ENCODE data around the gene PGRMC2. TPM values are rescaled to one million over a fixed set of nuclear protein-coding genes. Genes with fewer than 3 reads are reported as not detected.

PGRMC2 gene
- total and polyA plus RNA-seq, 2 experiments from 2014 or later: 14.0 to 38.9 TPM

DNA sequence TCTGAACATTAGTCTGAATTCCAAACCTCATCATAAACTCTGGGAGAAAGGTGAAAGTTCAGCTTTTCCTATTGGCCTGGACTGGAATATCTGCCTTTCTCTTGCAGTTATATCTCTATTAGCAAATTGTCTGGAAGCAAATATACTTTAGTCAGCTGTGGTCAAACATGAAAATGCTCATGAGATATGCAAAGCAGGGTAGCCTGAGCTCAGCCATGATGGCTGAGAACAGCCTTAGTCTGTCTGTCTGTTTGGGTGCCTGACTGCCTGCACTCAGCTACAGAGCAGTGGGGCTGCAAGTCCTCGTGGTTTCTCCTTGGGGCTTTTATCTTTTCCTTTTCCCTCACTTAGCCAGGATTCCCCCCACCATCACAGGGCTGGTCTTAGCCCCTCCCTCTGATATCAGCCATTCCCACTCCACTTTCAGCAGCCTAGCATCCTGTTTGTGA is 19.5 kb upstream of the PGRMC2 start:
- H3K36me3 ChIP-seq: no peaks in the 10 kb centered on the region
- H3K4me1 ChIP-seq (ENCODE audit: low read depth): peaks cover 32% of the 10 kb centered on the region
- H3K9me3 ChIP-seq (ENCODE audit: low read depth): no peaks in the 10 kb centered on the region
- no peak overlapping the region for H3K27ac ChIP-seq
- DNase-seq (ENCODE audit: low read depth in 1 of 2, low spot score in 1 of 2): no peak
- no peaks in the 10 kb centered on the region for H3K27me3 ChIP-seq
- no peak overlapping the region for H3K4me3 ChIP-seq
- TF ChIP-seq, protein P1, sequence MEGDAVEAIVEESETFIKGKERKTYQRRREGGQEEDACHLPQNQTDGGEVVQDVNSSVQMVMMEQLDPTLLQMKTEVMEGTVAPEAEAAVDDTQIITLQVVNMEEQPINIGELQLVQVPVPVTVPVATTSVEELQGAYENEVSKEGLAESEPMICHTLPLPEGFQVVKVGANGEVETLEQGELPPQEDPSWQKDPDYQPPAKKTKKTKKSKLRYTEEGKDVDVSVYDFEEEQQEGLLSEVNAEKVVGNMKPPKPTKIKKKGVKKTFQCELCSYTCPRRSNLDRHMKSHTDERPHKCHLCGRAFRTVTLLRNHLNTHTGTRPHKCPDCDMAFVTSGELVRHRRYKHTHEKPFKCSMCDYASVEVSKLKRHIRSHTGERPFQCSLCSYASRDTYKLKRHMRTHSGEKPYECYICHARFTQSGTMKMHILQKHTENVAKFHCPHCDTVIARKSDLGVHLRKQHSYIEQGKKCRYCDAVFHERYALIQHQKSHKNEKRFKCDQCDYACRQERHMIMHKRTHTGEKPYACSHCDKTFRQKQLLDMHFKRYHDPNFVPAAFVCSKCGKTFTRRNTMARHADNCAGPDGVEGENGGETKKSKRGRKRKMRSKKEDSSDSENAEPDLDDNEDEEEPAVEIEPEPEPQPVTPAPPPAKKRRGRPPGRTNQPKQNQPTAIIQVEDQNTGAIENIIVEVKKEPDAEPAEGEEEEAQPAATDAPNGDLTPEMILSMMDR (IDR thresholded peaks at IDR 0.05; ENCODE audit: low read depth, low read length): no peak

DNA sequence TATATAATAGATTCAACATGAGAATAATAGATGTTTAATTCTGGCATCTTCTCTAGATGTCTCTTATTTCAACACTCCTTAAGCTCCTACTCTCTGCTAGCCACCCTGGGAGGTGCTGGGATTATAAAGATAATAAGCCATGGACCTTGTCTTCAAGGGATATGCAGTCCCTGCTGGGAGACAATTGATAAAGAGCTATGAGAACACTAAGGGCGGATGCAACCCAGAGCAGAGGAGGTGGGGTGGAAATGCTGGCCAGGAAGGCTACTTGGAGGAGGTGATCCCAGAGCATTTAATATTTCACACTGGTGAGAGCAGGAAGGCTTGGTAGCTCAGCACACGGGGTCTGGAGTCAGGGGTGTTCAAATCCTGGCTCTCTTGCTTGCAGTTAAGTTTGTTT is 18.3 kb upstream of the PGRMC2 start:
- Histone ChIP-seq H3K36me3 (no peaks in the 10 kb centered on the region), H3K27me3 (no peaks in the 10 kb centered on the region), H3K9me3 (ENCODE audit: low read depth) (no peaks in the 10 kb centered on the region), H3K4me3 (no peak overlapping the region), H3K27ac (no peak overlapping the region), H3K4me1 (ENCODE audit: low read depth) (peaks cover 24% of the 10 kb centered on the region)
- TF ChIP-seq, protein P1 (IDR thresholded peaks at IDR 0.05; ENCODE audit: low read depth, low read length): no peak
- DNase-seq (ENCODE audit: low read depth in 1 of 2, low spot score in 1 of 2): no peak

DNA sequence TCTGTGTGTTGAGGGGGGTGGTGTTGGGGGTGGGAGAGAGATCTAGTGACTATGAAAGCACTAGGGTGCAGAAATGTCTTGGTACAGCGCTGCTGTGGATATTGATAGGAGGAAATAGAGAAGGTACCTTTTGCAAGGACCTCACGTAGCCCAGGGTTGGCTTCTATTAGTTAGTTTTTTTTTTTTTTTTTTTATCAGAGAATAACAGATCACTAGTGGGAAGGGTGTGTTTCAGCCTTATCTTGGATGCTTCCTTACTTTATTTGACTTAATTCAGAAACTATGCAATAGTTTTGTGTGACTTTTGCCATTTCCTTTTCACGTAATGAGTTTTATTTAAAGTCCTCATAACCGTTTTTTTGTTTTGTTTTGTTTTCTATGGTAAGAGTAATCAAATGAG is 16.4 kb upstream of the PGRMC2 start:
- Histone ChIP-seq H3K4me3 (no peak overlapping the region), H3K27ac (no peak overlapping the region), H3K4me1 (ENCODE audit: low read depth) (peaks cover 7% of the 10 kb centered on the region), H3K9me3 (ENCODE audit: low read depth) (no peaks in the 10 kb centered on the region), H3K36me3 (no peaks in the 10 kb centered on the region), H3K27me3 (no peaks in the 10 kb centered on the region)
- TF ChIP-seq, protein P1 (IDR thresholded peaks at IDR 0.05; ENCODE audit: low read depth, low read length): no peak
- no peak for DNase-seq (ENCODE audit: low read depth in 1 of 2, low spot score in 1 of 2)

DNA sequence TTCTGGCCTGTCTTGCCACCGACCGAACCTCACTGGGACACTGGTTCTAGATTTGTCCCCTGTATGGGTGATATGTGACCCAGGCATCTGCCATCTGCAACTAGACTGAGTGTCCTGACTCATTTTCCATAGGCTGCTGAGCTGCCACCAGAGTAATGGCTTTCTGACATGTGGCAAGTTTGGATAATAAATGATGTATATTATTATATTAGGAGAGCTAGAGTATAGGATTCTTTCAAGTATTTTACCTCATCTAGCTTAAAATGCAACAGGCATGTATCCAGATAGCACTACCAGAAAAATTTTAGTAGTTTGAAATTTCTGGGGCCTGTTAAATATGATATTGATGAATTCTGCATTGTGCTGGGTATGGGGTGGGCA is 15.8 kb upstream of the PGRMC2 start:
- H3K27me3 ChIP-seq: no peaks in the 10 kb centered on the region
- no peaks in the 10 kb centered on the region for H3K36me3 ChIP-seq
- no peak overlapping the region for H3K27ac ChIP-seq
- TF ChIP-seq, protein P1 (IDR thresholded peaks at IDR 0.05; ENCODE audit: low read depth, low read length): no peak
- H3K9me3 ChIP-seq (ENCODE audit: low read depth): no peaks in the 10 kb centered on the region
- no peak for DNase-seq (ENCODE audit: low read depth in 1 of 2, low spot score in 1 of 2)
- peaks cover under 1% of the 10 kb centered on the region for H3K4me1 ChIP-seq (ENCODE audit: low read depth)
- no peak overlapping the region for H3K4me3 ChIP-seq

DNA sequence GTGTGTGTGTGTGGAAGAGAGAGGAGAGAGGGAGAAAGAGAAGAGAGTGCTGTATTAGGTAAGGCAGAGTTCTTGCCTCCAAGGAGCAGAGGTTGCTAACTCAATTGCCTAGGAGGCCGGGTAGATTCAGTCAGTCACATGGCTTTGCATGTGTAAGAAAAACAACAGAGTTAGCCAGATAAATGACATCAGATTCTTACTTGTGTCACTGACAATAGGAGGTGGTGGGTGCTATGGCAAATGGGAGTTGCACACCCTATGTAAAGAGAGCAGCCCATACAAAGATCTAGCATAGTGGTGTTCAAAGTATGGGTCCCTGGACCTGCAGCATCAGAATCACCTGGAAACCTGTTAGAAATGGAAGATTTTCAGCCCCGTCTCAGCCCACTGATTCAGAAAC is 14.4 kb upstream of the PGRMC2 start:
- H3K4me1 ChIP-seq (ENCODE audit: low read depth): no peaks in the 10 kb centered on the region
- H3K4me3 ChIP-seq: no peak overlapping the region
- no peaks in the 10 kb centered on the region for H3K36me3 ChIP-seq
- no peak for DNase-seq (ENCODE audit: low read depth in 1 of 2, low spot score in 1 of 2)
- TF ChIP-seq, protein P1 (IDR thresholded peaks at IDR 0.05; ENCODE audit: low read depth, low read length): no peak
- no peaks in the 10 kb centered on the region for H3K9me3 ChIP-seq (ENCODE audit: low read depth)
- no peak overlapping the region for H3K27ac ChIP-seq
- H3K27me3 ChIP-seq: no peaks in the 10 kb centered on the region

DNA sequence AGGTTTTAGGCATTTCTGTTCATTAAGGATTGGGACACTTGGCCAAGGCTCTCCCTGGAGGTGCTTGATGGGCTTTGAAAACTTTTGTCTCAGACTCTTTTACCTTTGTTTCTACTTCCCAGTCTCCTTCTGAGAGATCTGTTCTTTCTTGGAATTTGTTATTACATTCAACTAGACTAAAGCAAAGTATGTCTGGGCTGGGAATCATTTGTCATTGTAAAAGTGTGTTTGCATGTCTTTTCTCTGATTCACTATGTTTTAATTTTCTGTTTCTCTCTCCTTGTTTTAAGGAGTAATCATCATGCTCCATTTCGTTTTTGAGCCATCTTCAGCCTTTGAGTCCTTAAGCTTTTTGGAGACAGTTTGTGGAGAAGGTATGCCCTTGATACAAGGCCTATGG is 12.2 kb upstream of the PGRMC2 start:
- TF ChIP-seq, protein P1 (IDR thresholded peaks at IDR 0.05; ENCODE audit: low read depth, low read length): no peak
- H3K4me3 ChIP-seq: no peak overlapping the region
- no peaks in the 10 kb centered on the region for H3K9me3 ChIP-seq (ENCODE audit: low read depth)
- no peaks in the 10 kb centered on the region for H3K27me3 ChIP-seq
- no peaks in the 10 kb centered on the region for H3K4me1 ChIP-seq (ENCODE audit: low read depth)
- H3K27ac ChIP-seq: no peak overlapping the region
- H3K36me3 ChIP-seq: no peaks in the 10 kb centered on the region
- DNase-seq (ENCODE audit: low read depth in 1 of 2, low spot score in 1 of 2): no peak

All from cardiac muscle cell (in vitro differentiated cells and primary cell).